Raji (cell line): ENCODE results near the gene MMADHC.

Source experiments
- POLR2A ChIP-seq: IDR thresholded peaks from 2 replicates; pipeline ENCODE4 v1.6.1; 2011; ENCODE audit warnings: low read depth, low read length, control low read depth; ENCODE audit not compliant: insufficient read depth

Gene MMADHC

GRCh38 chr2:149587220-149587949, at the start of gene MMADHC:
TSS of gene MMADHC (minus strand) at chr2:149587775. CDS start at chr2:149587097, 678 bp downstream.
- peak; percentile 93 for TF ChIP-seq POLR2A

- no peak for TF ChIP-seq POLR2A
Observed at GRCh38 chr2:149634103-149634502, 46.5 kb upstream of the MMADHC start.

- TF ChIP-seq POLR2A: no peak
Observed at GRCh38 chr2:149630445-149630844, 42.9 kb upstream of the MMADHC start.

GRCh38 chr2:149629026-149629425, 41.5 kb upstream of the MMADHC start:
- TF ChIP-seq POLR2A: no peak

GRCh38 chr2:149627111-149627801, 39.7 kb upstream of the MMADHC start:
- no peak for TF ChIP-seq POLR2A

GRCh38 chr2:149625671-149626070, 38.1 kb upstream of the MMADHC start:
- TF ChIP-seq POLR2A: no peak

- no peak for TF ChIP-seq POLR2A
Observed at GRCh38 chr2:149625271-149625670, 37.7 kb upstream of the MMADHC start.

GRCh38 chr2:149622343-149622742, 34.8 kb upstream of the MMADHC start:
- no peak for TF ChIP-seq POLR2A

- TF ChIP-seq POLR2A: no peak
Observed at GRCh38 chr2:149617476-149617875, 29.9 kb upstream of the MMADHC start.

GRCh38 chr2:149616681-149617456, 29.3 kb upstream of the MMADHC start:
- no peak for TF ChIP-seq POLR2A

- no peak for TF ChIP-seq POLR2A
Observed at GRCh38 chr2:149613704-149614103, 26.1 kb upstream of the MMADHC start.

GRCh38 chr2:149612122-149612521, 24.5 kb upstream of the MMADHC start:
- no peak for TF ChIP-seq POLR2A

- TF ChIP-seq POLR2A: no peak
Observed at GRCh38 chr2:149611100-149611820, 23.7 kb upstream of the MMADHC start.

GRCh38 chr2:149606251-149606811, 18.8 kb upstream of the MMADHC start:
- no peak for TF ChIP-seq POLR2A

GRCh38 chr2:149603248-149603647, 15.7 kb upstream of the MMADHC start:
- no peak for TF ChIP-seq POLR2A
